LNCaP clone FGC (cell line): ENCODE measurements around the gene OSBPL1A.

Experiments
- DNase-seq: peaks from one replicate; pipeline ENCODE4 v3.0.0-alpha.2; 2011; ENCODE audit warnings: low read depth
- H3K4me3 ChIP-seq: 2 replicates; pipeline ENCODE4 v1.5.1; 2011; ENCODE audit warnings: mild to moderate bottlenecking, low read depth, low read length, control low read depth
- CTCF ChIP-seq: IDR thresholded peaks from 2 replicates; pipeline ENCODE4 v1.5.1; 2012; ENCODE audit warnings: mild to moderate bottlenecking; ENCODE audit not compliant: control insufficient read depth, insufficient read depth; ENCODE audit errors: extremely low read depth

OSBPL1A gene

GRCh38 chr18:24354278-24354677, 43.3 kb downstream of the OSBPL1A start:
- no peak overlapping the region for H3K4me3 ChIP-seq
- TF ChIP-seq CTCF: no peak
- no peak for DNase-seq

- TF ChIP-seq CTCF: no peak
- DNase-seq: no peak
- H3K4me3 ChIP-seq: no peak overlapping the region
These were observed 51.4 kb downstream of the OSBPL1A start for GRCh38 chr18:24346254-24346653.

- no peak for TF ChIP-seq CTCF
- no peak overlapping the region for H3K4me3 ChIP-seq
- no peak for DNase-seq
These were observed 53.1 kb downstream of the OSBPL1A start for GRCh38 chr18:24344509-24344908.

GRCh38 chr18:24342347-24342746, 55.3 kb downstream of the OSBPL1A start:
- TF ChIP-seq CTCF: no peak
- no peak overlapping the region for H3K4me3 ChIP-seq
- no peak for DNase-seq

GRCh38 chr18:24341361-24341760, 56.3 kb downstream of the OSBPL1A start:
- TF ChIP-seq CTCF: no peak
- no peak for DNase-seq
- H3K4me3 ChIP-seq: no peak overlapping the region

GRCh38 chr18:24333084-24333483, 64.5 kb downstream of the OSBPL1A start:
- no peak for DNase-seq
- H3K4me3 ChIP-seq: no peak overlapping the region
- no peak for TF ChIP-seq CTCF

- DNase-seq: no peak
- TF ChIP-seq CTCF: no peak
- no peak overlapping the region for H3K4me3 ChIP-seq
These were observed 71.4 kb downstream of the OSBPL1A start for GRCh38 chr18:24326211-24326610.
